HG03442 (cell line): ENCODE data around the gene TPP1.

Experiments used
- ATAC-seq: cut with Tn5 transposase; IDR thresholded peaks from one replicate; pipeline ENCODE4 v1.9.1; 2021; ENCODE audit warnings: mild to moderate bottlenecking, moderate library complexity; ENCODE audit not compliant: unreplicated experiment

The TPP1 gene

GRCh38 chr11:6596239-6596877 is 22.9 kb downstream of the TPP1 start:
- no peak for ATAC-seq

- ATAC-seq = no peak
Observed at GRCh38 chr11:6594142-6594768, 25.0 kb downstream of the TPP1 start.

- ATAC-seq = no peak
Observed at GRCh38 chr11:6588018-6588417, 31.2 kb downstream of the TPP1 start.

DNA sequence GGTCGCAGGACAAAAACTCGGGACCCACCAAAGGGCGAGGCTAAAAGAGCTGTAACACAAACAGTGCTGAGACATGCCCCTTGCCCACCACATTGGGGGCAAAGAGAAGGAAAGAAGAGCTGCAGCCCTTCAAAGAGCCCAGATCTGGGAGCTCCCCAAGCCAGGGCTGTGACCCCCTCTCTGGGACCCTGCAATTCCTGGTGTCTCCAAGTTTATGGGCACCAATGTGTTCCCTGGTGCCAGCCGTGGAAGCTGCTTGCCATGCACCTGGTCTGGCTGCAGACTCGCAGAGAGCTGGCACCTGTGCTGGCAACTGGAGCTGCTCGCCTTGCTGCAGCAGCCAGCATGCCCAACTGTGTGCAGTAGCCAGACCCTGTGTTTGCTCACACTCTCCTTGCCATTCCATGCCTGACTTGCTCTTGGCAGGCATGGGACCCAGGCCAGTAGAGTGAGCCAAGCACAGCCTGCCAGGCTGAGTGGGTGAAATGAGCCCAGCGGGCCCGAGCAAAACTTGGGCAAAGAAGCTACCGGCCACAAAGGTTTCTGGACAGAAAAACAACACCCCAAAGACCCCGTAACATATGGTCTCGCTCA is 31.8 kb downstream of the TPP1 start:
- ATAC-seq = no peak

GRCh38 chr11:6586434-6587359 is 32.5 kb downstream of the TPP1 start:
- no peak for ATAC-seq

GRCh38 chr11:6584528-6584927 is 34.7 kb downstream of the TPP1 start:
- no peak for ATAC-seq

DNA sequence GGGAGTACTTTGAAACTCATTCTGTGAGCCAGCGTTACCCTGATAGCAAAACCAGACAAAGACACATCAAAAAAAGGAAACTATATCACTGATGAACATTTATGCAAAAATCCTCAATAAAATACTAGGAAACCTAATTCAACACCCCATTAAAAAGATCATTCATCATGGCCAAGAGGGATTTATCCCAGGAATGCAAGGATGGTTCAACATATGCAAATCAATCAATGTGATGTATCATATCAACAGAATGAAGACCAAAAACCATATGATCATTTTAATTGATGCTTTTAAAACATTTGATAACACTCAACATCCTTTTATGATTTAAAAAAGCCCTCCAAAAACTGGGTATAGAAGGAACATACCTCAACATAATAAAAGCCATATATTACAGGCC is 35.6 kb downstream of the TPP1 start:
- ATAC-seq = no peak

- no peak for ATAC-seq
Observed at GRCh38 chr11:6579681-6580080, 39.5 kb downstream of the TPP1 start.

- no peak for ATAC-seq
Observed at GRCh38 chr11:6578134-6578533, 41.1 kb downstream of the TPP1 start.

DNA sequence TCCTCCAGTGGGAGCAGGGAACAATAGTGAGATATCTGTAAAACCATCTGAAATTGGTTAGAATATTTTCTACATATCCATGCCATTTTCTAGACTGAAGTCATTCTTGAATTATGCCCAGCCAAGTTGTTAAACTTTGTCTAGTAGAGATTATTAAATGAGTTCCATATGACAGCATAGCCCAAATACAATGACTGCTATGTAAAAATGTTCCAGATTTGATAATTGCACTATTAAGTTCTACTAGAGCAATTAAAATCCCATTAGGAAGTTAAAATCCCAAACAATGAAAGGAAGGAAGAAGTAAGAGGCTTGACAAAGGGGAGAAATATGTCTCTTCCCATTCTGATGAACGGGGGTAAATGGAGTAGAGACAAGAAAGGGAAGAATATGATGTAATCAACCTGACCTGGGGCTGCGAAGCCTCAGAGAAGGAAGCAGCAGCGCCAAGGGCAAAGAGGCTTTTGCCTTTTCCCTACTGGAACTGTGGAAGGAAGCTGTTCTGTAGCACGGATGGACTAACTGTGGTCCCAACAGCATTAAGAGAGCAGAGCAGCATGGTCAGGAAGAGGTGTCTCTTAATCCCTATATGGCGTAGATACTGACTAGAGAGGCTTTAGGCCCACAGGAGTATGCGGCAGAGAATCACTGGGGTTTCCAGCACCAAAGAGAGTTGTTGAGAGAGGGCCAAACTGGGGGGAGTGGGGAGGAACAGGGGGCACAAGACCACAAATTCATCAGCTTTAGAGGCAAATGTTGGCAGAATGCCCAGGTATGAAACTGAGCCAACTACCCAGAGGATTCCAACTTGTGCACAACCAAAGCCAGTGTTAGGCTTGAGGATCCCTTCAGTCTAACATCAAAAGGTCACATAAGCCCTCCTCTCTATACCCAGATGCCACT is 42.5 kb downstream of the TPP1 start:
- ATAC-seq = no peak

DNA sequence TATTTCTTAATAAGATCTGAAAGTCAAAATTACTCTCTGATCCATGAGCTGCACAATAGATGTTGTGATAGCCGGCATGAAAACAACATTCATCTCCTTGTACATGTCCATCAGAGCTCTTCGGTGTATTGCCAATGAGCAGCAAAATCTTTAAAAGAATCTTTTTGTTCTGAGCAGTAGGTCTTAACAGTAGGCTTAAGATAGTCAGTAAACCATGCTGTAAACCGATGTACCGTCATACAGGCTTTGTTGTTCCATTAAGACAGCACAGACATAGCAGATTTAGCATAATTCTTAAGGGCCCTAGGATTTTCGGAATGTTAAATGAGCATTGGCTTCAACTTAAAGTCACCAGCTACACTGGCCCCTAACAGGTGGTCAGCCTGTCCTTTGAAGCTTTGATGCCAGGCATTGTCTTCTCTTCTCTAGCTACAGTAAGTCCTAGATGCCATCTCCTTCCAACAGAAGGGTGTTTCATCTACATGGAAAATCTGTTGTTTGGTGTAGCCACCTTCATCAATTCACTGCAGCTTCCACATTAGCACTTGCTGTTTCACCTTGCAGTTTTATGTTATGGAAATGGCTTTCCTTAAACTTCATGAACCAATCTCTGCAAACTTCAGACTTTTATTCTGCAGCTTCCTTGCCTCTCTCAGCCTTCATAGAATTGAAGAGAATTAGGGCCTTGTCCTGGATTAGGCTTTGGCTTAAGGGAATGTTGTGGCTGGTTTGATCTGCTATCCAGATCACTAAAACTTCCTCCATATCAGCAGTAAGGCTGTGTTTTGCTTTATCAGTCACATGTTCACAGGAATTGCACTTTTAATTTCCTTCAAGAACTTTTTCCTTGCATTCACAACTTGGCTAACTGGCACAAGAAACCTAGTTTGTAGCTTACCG is 44.2 kb downstream of the TPP1 start:
- ATAC-seq = no peak

GRCh38 chr11:6572215-6572614 is 47.0 kb downstream of the TPP1 start:
- ATAC-seq = no peak

- no peak for ATAC-seq
Observed at GRCh38 chr11:6571434-6572008, 47.7 kb downstream of the TPP1 start.

GRCh38 chr11:6570691-6571427 is 48.4 kb downstream of the TPP1 start:
- ATAC-seq = no peak

DNA sequence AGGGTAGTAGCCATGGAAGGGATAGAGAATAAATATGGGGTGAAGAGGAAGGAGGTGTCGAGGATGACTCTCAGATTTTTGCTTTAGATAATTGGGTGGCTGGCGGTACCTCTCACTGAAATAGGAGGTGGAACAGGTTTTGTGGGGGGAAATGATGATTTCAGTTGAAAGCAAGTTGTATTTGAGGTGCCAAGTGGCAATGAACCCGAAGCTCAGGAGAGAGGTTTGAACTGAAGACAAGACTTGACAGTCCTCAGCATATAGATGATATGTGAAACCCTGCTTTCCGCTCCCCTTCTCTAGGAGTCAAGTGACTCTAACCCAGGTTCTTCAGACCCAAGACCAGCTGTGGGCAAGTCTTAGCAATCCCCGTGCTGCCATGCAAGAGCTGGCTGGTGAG is 49.5 kb downstream of the TPP1 start:
- no peak for ATAC-seq

GRCh38 chr11:6568191-6568918 is 50.9 kb downstream of the TPP1 start:
- ATAC-seq = no peak

GRCh38 chr11:6567371-6567745 is 51.9 kb downstream of the TPP1 start:
- no peak for ATAC-seq
